Fibroblast of lung (primary cell): Measurements from ENCODE around the gene TRIM65.

Experiments used
- CTCF ChIP-seq, 2 donors: IDR thresholded peaks in 1 of 2; conservative IDR thresholded peaks in 1 of 2; 1 replicate in 1 of 2; 2 replicates in 1 of 2; pipeline ENCODE4 v1.5.1; 2011 to 2012; ENCODE audit warnings: low read length in 2 of 2, control low read depth in 1 of 2, inconsistent platforms in 1 of 2, low read depth in 1 of 2, mild to moderate bottlenecking in 1 of 2
- EZH2 ChIP-seq: IDR thresholded peaks from 2 replicates; pipeline ENCODE4 v1.5.1; 2012; ENCODE audit warnings: low read length, control low read depth, mild to moderate bottlenecking; ENCODE audit errors: missing control alignments

- TF ChIP-seq CTCF (conservative IDR thresholded peaks at IDR 0.05 in 1 of 2, IDR thresholded peaks at IDR 0.05 in 1 of 2; ENCODE audit: low read depth in 1 of 2, low read length in 2 of 2) (no peak), EZH2 (no peak)
Observed at GRCh38 chr17:75849279-75849646, 47.5 kb downstream of the TRIM65 start.
